Hepatic stellate cell (primary cell): ENCODE measurements around the gene NLGN1.

Experiments
- DNase-seq: peaks from one replicate; pipeline ENCODE4 v3.0.0; 2011; ENCODE audit warnings: low spot score

Gene NLGN1

GRCh38 chr3:173770796-173771573 lies 373.4 kb downstream of the NLGN1 start:
- no peak for DNase-seq

GRCh38 chr3:173773800-173774199 lies 376.3 kb downstream of the NLGN1 start:
- no peak for DNase-seq

DNA sequence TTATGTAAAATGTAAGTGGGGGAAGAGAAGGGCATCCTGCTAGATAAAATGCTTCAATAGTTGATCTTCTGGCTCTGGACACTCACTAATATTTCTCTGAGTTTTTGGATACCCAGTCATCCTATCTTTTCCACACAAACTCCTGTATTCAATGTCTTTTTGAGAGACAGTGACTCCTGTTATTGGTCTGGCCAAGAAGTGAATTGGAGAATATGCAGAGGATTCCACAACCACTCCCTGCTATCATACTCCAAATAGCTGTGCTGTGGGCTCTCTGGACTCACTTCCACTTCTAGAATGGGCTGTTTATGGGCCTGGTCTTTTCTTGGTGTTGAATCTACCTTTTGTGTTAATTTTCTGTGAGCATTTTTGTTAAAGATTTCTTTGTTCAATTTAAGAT lies 376.8 kb downstream of the NLGN1 start:
- no peak for DNase-seq

DNA sequence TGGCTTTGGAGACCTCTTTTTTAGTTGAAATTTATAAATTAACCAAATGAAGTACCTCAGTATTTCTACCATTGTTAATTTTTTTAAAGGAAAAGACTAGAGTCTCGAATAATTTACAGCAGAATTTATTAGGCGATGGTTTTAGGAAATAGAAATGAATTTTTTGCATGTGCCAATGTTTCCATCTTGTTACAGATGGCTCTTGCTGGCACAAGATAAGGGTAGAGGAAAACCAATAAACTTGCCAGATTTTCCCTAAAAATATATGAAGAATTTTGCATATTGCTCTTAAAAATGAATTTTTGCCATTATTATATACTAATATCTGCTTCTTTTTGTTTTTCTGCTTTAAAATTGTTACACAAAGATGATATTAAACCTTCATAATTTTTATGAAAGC lies 380.7 kb downstream of the NLGN1 start:
- DNase-seq: no peak

- no peak for DNase-seq
Measured at GRCh38 chr3:173780067-173780466, 382.5 kb downstream of the NLGN1 start.

- no peak for DNase-seq
Measured at GRCh38 chr3:173785004-173785403, 387.5 kb downstream of the NLGN1 start.

DNA sequence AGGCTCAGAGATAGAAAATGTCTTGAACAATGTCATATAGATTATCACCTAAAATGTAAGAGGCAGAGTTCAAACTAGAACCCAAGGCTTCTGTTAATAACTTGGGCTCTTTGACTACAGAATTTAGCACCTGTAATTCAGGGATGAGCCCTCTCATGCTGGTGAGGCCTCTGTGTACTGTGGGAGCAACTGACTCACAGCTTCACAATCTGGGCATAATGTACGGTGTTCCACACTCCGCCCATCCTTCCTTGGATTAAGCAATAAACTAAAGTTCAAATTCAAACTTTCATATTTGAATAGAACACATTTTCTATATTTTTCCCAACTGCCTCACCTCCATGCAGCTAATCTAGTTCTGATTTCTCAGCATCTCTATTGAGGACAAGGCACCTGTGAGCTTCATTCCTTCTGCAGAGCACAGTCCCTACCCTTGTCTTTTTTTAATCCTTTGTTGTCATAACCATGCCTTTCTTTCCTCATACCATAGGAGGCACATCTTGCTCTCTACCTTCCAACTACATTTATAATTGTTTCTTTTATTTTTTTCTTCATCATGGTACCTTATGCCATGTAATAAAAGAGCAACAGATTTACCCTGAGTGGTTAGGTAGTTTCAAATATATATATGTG lies 392.1 kb downstream of the NLGN1 start:
- DNase-seq: no peak

- no peak for DNase-seq
Measured at GRCh38 chr3:173793963-173794362, 396.4 kb downstream of the NLGN1 start.

GRCh38 chr3:173796405-173796804 lies 398.9 kb downstream of the NLGN1 start:
- DNase-seq: no peak

DNA sequence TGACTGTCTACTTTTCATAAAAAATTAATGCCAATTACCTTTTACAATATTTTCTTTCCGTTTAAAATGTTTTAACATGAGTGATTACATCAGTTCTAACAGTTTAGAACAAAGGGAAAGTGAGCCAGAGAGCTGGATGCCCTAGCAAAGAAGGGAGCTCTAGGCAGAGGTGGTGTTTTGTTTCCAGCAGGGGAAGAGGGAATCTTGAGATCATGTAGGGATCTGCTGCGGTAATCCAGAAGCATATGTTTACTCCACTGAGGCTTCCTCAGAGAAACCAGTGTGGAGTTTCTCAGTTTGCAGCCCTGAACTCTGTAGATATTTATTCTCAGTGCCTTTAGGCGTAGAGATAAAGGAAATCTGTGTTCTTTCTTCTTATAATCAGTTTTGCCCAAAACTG lies 399.3 kb downstream of the NLGN1 start:
- DNase-seq: no peak

DNA sequence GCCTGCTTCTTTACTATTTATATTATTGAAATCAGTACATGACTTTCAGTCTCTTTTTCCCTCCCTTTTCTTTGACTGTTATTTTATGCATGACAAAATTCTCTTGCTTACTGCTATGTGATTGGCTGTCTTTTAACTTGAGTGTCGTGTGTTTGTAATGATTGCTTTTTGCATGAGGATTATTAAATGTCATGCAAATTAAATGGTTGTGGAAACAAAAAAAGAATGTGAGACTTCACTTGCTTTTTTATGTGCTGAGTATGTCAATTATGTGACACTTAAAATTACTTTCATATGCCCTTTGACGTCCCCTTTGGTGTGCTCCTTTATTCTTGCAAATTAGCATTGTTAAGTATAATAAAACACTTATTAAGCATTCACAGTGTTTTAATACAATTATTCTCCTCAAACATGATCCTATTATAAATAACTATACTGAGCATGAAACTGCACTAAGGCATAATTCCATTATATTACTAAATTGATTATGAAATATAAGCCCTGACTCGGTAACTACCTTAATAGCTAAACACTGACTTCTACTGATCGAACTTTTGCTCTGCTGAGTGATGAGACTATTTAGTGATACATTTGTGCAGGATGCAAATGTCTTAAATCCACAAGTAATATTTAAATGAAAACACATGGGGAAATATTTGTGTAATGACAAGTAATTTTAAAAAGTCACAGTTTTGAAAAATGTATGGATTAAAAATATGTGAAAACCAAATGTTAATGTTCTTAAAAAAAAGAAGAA lies 401.7 kb downstream of the NLGN1 start:
- no peak for DNase-seq

- no peak for DNase-seq
Measured at GRCh38 chr3:173800154-173800553, 402.6 kb downstream of the NLGN1 start.

- DNase-seq: no peak
Measured at GRCh38 chr3:173814809-173815208, 417.3 kb downstream of the NLGN1 start.

GRCh38 chr3:173819368-173819767 lies 421.8 kb downstream of the NLGN1 start:
- no peak for DNase-seq

DNA sequence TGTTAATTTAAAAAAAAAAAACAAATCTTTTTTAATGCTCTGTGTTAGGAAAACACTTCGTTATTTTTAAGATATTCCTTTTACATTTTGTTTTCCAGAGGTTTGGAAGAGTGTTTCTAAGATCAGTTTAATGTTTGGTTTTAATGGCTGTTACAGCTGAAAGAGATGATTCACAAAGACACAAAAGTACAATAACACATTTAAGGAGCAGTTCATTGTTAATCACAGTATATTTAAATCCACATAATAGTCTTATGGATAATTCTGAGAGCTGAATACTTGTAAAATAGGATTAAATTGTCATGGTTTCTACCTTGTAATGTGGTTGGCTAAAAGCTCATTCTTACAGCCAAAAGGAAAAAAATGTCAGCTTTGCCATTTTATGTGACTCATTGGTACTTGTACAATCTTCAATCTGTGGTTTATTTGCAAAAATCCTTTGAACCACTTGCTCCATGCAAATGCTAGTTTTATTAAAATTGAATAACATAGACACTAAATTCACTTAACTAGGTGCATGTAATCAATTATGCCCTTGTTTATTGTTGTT lies 426.4 kb downstream of the NLGN1 start:
- no peak for DNase-seq

GRCh38 chr3:173825730-173826129 lies 428.2 kb downstream of the NLGN1 start:
- no peak for DNase-seq

- no peak for DNase-seq
Measured at GRCh38 chr3:173826416-173826815, 428.9 kb downstream of the NLGN1 start.

GRCh38 chr3:173826901-173827609 lies 429.5 kb downstream of the NLGN1 start:
- peak; percentile 13 for DNase-seq

DNA sequence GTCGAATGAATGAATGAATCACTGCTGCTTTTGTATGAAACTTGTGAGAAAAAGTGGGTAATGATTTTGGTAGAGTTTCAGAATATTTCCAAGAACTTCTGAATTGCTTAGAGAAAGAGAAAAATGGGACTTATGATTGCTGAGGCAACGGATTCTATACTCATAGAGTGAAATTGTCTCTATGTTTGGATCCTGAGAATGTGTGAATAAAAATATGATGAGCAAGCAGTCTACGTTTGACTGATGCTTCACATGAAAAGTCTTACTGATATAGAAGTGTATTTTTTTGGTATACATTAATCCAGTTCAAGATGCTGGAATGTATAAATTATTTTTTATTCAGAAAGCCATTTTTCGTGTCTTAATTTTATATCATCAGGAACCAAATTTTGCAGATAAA lies 441.1 kb downstream of the NLGN1 start:
- no peak for DNase-seq

- DNase-seq: no peak
Measured at GRCh38 chr3:173839859-173840258, 442.3 kb downstream of the NLGN1 start.

DNA sequence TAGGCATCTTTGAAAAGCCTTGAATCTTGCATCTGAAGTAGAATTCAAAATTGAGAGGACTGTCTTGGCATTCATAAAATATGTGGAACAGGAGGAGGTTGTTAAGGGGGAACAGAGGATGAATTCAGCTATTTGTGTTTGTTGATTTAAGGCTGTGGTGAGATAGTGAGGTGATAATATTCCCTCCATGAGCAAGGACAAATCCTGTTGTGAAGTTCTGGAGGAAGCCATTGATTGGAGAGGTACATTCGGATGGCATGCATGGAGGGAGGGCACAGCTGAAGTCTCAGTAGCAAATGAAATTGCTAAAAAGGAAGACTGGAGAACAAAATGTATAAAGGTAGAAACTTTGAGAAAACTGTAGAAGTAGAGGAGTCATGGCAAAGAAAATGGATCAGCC lies 443.8 kb downstream of the NLGN1 start:
- no peak for DNase-seq

GRCh38 chr3:173843060-173843459 lies 445.5 kb downstream of the NLGN1 start:
- DNase-seq: no peak
